ENCODE data around the gene EDC3.
"Not testable (repeated sequence)": the region's sequence is repeated elsewhere in the genome, so short reads cannot be mapped to it uniquely, and the experiment has no call there.

EDC3 gene

GRCh38 chr15:74695597-74696397 lies at the start of gene EDC3:
EDC3 (minus strand) TSS chr15:74696024; CDS start chr15:74675124, 20,900 bp downstream.
- peak; percentile 40 to 85 for DNase-seq

GRCh38 chr15:74742422-74742821 lies 46.6 kb upstream of the EDC3 start:
- DNase-seq, result no peak

- not testable (repeated sequence) for DNase-seq
Observed at GRCh38 chr15:74738239-74738638, 42.4 kb upstream of the EDC3 start.

GRCh38 chr15:74735305-74735704 lies 39.5 kb upstream of the EDC3 start:
- no peak for DNase-seq

- no peak for DNase-seq
Observed at GRCh38 chr15:74733269-74733668, 37.4 kb upstream of the EDC3 start.

- no peak for DNase-seq
Observed at GRCh38 chr15:74732846-74733245, 37.0 kb upstream of the EDC3 start.

- no peak for DNase-seq
Observed at GRCh38 chr15:74730619-74731316, 34.9 kb upstream of the EDC3 start.

GRCh38 chr15:74729372-74729771 lies 33.5 kb upstream of the EDC3 start:
- DNase-seq, result not testable (repeated sequence)

GRCh38 chr15:74728699-74729098 lies 32.9 kb upstream of the EDC3 start:
- not testable (repeated sequence) for DNase-seq

GRCh38 chr15:74727727-74728126 lies 31.9 kb upstream of the EDC3 start:
- no peak for DNase-seq

GRCh38 chr15:74726774-74727164 lies 30.9 kb upstream of the EDC3 start:
- DNase-seq, result no peak

- no peak for DNase-seq
Observed at GRCh38 chr15:74725845-74726773, 30.3 kb upstream of the EDC3 start.

- DNase-seq, result no peak
Observed at GRCh38 chr15:74725225-74725774, 29.5 kb upstream of the EDC3 start, which contains the start of gene CYP1A1. CYP1A1 (minus strand) TSS chr15:74725528; CDS start chr15:74723097, 2,431 bp downstream.

GRCh38 chr15:74724570-74725224 lies 28.9 kb upstream of the EDC3 start:
- no peak for DNase-seq

GRCh38 chr15:74723754-74724334 lies 28.0 kb upstream of the EDC3 start:
- peak; percentile 19 to 39 for DNase-seq

- no peak for DNase-seq
Observed at GRCh38 chr15:74723187-74723586, 27.4 kb upstream of the EDC3 start.

- no peak for DNase-seq
Observed at GRCh38 chr15:74722591-74722990, 26.8 kb upstream of the EDC3 start.

- no peak for DNase-seq
Observed at GRCh38 chr15:74716651-74717050, 20.8 kb upstream of the EDC3 start.

GRCh38 chr15:74712311-74712710 lies 16.5 kb upstream of the EDC3 start:
- no peak for DNase-seq

GRCh38 chr15:74710319-74711094 lies 14.7 kb upstream of the EDC3 start:
- no peak for DNase-seq

GRCh38 chr15:74709892-74710291 lies 14.1 kb upstream of the EDC3 start:
- DNase-seq, result no peak

Data from NCI-H187 (cell line).